Hindlimb muscle (tissue), 1 donor: ENCODE results near the gene EIF2B1. TPM values are rescaled to one million over a fixed set of nuclear protein-coding genes. Genes with fewer than 3 reads are reported as not detected.
"Not testable (repeated sequence)": the region's sequence is repeated elsewhere in the genome, so short reads cannot be mapped to it uniquely, and the experiment has no call there.

Experiments used
- DNase-seq: peaks from one replicate; pipeline ENCODE4 v3.0.0-alpha.2; 2013
- polyA plus RNA-seq: library from polyadenylated mRNA; unstranded; fragments of 120-200 nt; gene quantifications from one replicate; pipeline ENCODE4 v1.2.1, GENCODE V29; 2013; ENCODE audit not compliant: insufficient read length

The EIF2B1 gene
- polyA plus RNA-seq, 1 donor = 44.0 TPM

- DNase-seq = no peak
Observed at GRCh38 chr12:123617580-123617979, 15.9 kb downstream of the EIF2B1 start.

DNA sequence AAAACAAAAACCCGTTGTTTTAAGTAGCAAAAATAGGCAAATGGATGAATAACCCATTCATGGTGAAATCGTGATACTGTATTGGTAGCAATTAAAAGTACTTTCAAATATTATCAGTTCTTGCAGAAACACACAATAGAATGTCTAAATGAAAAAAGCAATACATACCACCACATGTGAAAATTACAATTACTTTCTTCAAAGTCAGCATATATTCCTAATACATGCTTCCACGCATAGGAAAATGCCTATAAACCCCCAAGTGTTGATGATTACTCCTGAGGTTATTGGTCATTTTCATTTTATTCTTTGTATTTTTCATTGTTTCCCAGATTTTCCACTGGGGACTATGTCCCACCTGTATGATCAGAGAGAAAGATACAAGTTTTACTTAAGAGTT is 16.3 kb downstream of the EIF2B1 start:
- DNase-seq = no peak

GRCh38 chr12:123614531-123614930 is 19.0 kb downstream of the EIF2B1 start:
- no peak for DNase-seq

DNA sequence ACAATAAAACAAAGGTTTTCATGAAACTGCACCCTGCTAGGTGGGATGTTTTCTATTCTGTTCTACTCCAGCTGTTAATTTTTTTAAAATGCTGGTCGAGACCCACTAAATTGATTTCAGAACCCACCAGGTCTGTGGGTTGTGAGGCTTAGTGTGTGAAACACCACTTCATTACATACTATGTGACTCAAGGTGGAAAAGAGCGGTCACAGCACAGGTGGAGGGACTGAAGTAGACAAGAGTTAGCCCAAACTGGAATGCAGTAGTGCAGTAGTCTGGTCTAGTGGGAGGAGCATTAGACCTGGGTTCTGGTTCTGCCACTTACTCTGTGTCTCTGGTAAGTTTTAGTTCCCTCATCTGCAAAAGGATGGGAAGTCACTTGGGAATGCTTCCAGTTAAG is 19.4 kb downstream of the EIF2B1 start:
- no peak for DNase-seq

DNA sequence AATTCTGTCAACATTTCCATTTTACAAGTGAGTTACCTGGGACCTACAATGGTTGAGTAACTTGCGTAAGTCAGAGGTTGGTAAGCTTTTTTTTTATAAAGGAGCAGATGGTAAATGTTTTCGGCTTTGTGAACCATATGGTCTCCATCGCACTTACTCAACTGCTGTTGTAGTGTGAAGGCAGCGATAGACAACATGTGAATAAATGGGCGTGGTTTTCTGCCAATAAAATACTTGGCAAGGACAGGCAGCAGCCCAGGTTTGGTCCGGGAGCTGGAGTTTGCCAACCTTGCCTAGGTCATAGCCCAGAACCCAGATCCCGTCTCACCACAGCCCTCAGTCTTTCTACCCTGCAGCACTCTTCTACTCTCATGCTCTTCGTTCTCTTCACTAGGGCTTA is 25.3 kb downstream of the EIF2B1 start:
- DNase-seq = no peak

- DNase-seq = no peak
Observed at GRCh38 chr12:123607756-123608155, 25.7 kb downstream of the EIF2B1 start.

DNA sequence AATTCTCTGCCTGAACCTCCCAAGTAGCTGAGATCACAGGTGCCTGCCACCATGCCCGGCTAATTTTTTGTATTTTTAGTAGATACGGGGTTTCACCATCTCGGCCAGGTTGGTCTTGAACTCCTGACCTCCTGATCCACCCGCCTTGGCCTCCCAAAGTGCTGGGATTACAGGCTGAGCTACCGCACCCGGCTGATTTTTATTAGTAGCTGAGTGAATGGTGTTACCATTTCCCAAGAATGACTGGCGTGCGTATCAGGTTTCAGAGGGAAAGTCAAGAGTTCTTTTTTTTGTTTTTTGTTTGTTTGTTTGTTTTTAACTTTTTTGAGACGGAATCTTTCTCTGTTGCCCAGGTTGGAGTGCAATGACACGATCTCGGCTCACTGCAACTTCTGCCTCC is 30.0 kb downstream of the EIF2B1 start:
- not testable (repeated sequence) for DNase-seq

DNA sequence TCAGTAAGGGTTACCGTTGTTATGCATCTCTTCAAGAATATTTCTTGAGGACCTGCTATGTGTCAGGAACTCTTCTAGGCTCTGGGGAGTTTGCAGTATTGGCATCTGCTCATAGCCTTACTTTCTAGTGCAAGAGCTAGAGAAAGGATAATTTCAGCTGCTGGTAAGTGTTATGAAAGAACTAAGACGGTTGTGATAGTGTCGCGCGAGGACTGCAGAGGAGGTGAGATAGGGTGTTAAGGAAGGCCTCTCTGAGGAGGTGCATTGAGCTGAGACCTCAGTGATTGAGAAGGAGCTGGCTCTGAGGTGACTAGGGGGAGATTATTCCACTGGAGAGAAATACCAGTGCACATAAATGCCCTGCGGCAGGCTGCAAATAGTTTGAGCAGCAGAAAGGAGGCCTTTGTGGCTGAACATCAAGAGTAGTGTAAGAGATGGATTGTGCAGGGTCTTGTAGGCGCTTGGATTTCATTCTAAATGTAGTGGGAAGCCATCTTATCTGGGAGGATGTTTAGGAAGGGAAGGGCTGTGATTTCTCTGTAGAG is 30.8 kb downstream of the EIF2B1 start:
- no peak for DNase-seq

GRCh38 chr12:123601602-123602489 is 31.6 kb downstream of the EIF2B1 start, which contains the start of gene DDX55:
DDX55 (plus strand) TSS chr12:123602099; CDS start chr12:123602149, 50 bp downstream.
- DNase-seq = peak; percentile 88

DNA sequence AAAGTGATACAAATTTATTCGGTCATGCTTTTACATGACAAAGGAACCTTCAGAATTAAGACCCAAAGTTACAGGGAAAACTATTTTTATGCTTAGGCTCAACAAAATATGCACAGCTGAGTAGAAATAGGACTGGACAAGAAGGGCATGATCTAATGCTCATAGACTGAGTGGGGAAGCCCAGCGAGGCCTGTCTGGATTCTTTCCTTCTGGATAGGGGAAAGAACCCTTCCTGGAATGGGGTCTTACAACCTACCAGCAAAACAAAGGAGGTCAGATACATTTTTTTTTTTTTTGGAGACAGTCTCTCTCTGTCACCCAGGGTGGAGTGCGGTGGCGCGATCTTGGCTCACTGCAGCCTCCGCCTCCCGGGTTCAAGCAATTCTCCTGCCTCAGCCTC is 33.8 kb downstream of the EIF2B1 start:
- no peak for DNase-seq

- no peak for DNase-seq
Observed at GRCh38 chr12:123599310-123599709, 34.2 kb downstream of the EIF2B1 start.

- DNase-seq = no peak
Observed at GRCh38 chr12:123598522-123598921, 35.0 kb downstream of the EIF2B1 start.

DNA sequence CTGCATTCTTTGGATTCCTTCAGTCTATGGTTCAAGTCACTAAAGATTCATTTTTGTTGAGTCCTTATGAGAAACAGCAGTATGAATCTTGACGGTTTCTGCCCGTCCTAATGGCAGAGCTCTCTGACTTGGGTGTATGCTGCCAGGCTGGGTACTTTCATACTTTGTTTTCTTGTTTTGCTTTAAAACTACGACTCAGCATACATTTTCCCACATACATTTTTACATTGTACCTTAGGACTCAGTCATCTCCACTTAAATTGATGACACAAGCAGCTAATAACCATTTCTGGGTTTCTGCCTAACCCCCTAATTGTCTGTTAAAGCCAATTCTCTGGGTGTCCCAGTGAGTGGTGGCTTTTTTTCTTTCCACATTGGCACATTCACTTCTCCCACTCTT is 36.4 kb downstream of the EIF2B1 start:
- DNase-seq = no peak

GRCh38 chr12:123595729-123596128 is 37.8 kb downstream of the EIF2B1 start:
- DNase-seq = no peak

GRCh38 chr12:123591702-123592481 is 41.6 kb downstream of the EIF2B1 start:
- DNase-seq = no peak

- DNase-seq = no peak
Observed at GRCh38 chr12:123580772-123581171, 52.7 kb downstream of the EIF2B1 start.

DNA sequence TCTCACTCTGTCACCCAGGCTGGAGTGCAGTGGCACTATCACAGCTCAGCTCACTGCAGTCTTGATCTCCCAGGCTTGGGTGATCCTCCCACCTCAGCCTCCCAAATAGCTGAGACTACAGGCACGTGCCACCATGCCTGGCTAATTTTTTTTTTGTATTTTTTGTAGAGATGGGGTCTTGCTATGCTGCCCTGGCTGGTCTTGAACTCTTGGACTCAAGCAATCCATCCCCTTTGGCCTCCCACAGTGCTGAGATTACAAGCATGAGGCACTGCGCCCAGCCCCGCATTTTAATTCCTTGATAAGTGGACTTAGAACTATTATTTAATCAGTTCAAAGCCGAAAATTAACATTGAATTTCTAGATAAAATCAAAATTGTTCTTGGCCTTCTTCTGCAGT is 54.7 kb downstream of the EIF2B1 start:
- DNase-seq = not testable (repeated sequence)

DNA sequence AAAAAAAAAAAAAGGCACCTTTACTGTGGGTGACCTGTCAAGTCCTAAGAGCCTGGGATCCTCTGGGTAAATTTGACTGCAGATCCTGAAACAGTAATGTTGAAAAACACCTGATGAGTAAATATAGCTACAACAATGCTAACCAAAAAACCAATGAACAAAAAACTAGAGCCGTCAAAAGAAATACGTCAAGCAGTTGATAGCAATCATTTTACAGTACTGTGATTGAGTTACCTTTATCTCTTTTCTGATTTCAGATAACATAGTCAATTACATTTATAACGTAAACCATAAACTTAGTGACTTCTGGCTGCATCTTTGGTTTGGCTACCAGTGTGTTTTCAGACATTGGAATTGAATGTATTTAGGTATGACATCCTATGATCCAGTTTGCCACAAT is 55.2 kb downstream of the EIF2B1 start:
- no peak for DNase-seq

GRCh38 chr12:123576611-123577010 is 56.9 kb downstream of the EIF2B1 start:
- DNase-seq = no peak

DNA sequence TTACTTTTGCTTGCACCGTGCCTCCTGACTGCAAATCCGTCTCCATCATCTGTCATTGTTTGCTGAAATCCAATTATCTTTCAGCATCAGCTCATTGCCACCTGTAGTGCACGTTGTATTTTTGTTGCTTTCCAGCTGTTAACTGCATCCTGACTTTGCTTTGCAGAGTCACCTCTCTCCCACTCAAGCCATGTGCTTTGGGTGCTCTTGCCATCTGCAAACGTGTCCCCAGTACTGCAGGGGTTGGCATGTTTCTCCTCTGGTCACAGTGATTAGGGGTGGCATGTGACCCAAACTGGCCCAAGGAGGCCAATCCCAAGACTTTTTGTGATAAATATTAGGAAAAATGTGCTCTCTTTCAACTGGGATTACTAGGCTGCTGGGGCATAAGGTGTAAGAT is 59.6 kb downstream of the EIF2B1 start:
- DNase-seq = no peak

GRCh38 chr12:123572391-123572790 is 61.1 kb downstream of the EIF2B1 start:
- DNase-seq = no peak

DNA sequence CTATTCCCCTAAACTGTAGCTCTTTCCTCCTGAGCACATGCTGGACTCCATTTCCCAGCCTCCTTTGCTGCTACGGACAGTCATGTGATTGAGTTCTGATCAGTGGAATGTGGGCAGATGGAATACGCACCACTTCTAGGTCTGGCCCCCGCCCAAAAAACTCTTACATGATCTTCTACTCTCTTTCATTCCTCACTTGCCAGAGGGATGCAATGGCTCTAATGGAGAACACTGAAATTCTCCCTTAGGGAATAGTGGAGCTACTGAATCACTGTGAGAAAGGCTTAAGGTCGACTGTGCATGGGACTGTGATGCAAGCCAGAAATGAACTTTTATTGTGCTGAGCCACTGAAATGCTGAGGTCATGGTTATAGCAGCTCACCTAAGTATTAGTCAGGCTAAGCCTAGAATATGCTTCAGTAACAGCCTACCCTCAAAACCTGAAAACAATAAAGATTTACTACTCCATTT is 62.1 kb downstream of the EIF2B1 start:
- no peak for DNase-seq
